GM21447 (cell line): ENCODE measurements around the gene EIF3A.
"Not testable (repeated sequence)": the region's sequence is repeated elsewhere in the genome, so short reads cannot be mapped to it uniquely, and the experiment has no call there.

ENCODE experiments used
- ATAC-seq: cut with Tn5 transposase; IDR thresholded peaks from one replicate; pipeline ENCODE4 v1.9.1; 2021; ENCODE audit not compliant: unreplicated experiment

EIF3A gene

GRCh38 chr10:119049777-119050176, 30.8 kb downstream of the EIF3A start:
- no peak for ATAC-seq

GRCh38 chr10:119049361-119049760, 31.3 kb downstream of the EIF3A start:
- no peak for ATAC-seq

GRCh38 chr10:119045561-119045960, 35.1 kb downstream of the EIF3A start:
- no peak for ATAC-seq

DNA sequence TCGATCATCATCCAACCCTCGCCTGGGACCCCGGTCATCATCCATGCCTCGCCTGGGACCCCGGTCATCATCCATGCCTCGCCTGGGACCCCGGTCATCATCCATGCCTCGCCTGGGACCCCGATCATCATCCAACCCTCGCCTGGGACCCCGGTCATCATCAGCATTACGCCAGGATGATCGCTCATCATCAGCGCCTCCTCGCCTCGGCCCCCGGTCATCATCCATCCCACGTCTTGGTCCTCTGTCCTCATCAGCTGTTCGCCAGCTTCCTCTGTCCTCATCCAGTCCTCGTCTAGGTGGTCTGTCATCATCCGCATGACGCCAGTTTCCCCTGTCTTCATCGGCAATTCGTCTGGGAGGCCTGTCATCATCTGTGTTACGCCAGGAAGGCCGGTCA, 38.4 kb downstream of the EIF3A start:
- ATAC-seq, result no peak

DNA sequence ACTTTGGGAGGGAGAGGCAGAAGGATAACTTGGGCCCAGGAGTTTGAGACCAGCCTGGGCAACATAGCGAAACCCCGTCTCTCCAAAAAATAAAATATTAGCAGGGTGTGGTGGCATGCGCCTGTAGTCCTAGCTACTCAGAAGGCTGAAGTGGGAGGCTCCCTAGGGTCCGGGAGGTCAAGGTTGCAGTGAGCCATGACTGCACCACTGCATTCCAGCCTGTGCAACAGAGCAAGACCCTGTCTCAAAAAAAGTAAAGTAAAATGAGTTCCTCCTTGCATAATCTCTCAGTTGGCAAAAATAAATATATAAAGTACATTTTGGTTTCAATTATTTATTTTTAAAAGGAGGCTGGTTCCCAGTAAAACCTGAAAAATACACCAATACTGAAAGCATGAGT, 39.3 kb downstream of the EIF3A start:
- ATAC-seq, result no peak

GRCh38 chr10:119039161-119039560, 41.5 kb downstream of the EIF3A start:
- no peak for ATAC-seq

DNA sequence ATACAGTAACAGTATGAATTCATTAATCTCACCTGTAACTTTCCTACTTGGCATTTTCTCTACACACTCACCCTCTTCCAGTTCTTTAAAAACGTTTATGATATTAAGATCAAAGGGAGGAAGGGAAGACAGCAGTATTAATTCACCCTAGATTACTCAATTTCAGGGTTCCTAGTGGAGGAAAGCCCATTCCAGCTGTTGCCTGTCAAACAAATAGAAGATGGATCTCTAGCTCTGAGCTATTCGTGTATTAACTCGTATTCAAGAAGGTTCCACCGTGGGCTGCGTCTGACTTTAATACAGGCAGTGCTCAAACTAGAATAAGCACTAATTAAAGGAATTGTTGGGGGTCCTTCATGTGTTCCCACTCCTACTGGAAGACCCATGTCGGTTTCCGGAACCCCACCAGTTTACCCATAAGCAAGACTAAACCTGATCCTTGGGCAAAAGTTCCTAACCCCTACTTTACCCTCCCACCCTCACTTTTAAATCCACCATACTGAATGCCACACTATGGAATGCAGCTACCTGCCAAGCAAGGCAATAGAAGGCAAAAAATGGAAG, 49.0 kb downstream of the EIF3A start:
- ATAC-seq, result no peak

DNA sequence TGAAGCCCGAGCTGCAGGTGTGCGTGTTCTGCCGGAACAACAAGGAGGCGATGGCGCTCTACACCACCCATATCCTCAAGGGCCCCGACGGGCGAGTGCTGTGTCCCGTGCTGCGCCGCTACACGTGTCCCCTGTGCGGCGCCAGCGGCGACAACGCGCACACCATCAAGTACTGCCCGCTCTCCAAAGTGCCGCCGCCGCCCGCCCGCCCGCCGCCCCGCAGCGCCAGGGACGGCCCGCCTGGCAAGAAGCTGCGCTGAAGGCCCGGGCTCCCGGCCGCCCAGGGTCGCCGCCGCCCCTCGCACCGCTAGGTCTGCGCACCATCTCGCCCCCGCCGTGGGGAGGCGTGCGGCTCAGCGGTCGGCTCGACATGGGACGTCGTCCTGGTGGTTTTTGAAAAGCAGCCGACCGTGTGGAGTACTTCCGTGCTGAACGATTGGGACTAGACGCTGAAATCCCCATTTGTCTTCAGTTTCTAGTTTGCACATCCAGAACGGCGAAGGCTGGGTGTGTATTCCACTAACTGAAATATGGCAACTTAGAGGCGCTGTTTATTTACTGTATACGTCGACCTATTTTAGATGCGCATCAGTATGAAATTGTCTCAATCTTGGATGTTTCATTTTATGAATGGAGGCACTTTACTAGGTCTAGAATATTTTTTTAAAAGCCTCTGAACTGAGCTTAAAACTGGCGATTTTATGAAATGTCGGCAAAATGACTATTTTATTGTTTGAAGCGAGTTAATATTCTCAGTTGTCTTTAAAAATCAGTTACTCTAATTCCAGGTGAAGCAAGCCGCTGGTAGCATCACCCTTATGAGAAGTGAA, 50.0 kb downstream of the EIF3A start:
- peak; percentile 65 for ATAC-seq

GRCh38 chr10:119029613-119030420, 50.8 kb downstream of the EIF3A start, which contains the start of gene NANOS1:
Gene NANOS1, plus strand, starts transcription at chr10:119029714. Its CDS starts 88 bp downstream, at chr10:119029802.
- peak; percentile 17 for ATAC-seq

- ATAC-seq, result peak; percentile 55
Measured at GRCh38 chr10:119028900-119029612, 51.6 kb downstream of the EIF3A start.

- ATAC-seq, result not testable (repeated sequence)
Measured at GRCh38 chr10:119028445-119028899, 52.1 kb downstream of the EIF3A start.

DNA sequence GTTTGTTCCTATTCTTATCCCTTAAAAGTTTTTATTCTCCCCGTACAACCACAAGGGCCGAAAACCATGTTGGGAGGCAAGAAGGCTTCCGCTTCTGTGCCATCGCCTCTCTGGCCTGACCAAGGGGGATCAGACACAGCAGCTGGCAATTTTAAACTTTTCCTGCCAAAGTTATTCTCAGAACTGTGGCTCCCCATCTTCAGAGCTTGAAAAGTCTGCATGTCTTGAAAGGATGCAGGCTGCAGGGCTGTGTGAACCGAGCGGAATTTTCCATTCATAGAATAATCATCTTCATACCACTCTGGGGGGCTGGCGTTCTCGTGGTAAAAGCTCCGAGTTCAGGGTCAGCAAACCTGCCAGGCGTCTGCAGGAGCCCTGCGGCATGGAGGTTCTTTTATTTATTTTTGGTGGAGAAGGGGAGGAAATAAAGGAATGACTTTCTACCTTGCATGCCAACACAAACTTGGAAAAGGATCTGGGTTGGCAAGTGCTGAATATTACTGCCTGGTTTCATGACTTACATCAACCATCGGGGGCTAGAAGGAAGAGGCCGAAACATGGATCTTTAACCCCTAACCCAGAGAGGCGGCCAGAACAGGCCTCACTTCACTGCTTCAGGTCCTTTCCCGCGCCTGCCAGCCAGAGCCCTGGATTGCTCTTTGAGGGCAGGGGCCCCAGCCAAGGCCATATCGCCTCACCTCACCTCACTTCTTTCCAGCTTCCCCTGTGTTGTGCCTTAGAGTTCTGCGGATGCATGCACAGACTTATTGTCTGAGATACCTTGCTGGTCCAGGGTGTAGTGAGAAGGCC, 54.1 kb downstream of the EIF3A start:
- no peak for ATAC-seq

DNA sequence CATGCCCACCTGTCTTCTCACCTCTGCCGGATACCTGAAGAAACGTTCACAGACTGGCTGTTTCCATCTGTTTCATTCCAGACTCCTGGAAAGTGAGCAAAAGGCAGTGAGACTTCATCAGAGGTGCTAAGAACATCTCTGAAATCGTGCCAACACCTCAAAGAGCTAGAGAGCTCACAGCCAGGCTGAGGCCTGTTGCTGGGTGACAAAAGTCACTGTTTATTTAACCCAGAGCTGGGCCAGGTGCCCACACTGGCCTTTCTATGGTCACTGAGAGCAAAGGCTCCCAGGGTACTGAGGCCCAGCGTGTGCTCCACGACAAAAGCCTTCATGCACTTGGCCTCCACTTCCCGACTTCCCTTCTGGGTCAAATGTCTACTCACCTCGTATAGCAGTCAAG, 54.8 kb downstream of the EIF3A start:
- ATAC-seq, result no peak

GRCh38 chr10:119025336-119025735, 55.3 kb downstream of the EIF3A start:
- ATAC-seq, result no peak

DNA sequence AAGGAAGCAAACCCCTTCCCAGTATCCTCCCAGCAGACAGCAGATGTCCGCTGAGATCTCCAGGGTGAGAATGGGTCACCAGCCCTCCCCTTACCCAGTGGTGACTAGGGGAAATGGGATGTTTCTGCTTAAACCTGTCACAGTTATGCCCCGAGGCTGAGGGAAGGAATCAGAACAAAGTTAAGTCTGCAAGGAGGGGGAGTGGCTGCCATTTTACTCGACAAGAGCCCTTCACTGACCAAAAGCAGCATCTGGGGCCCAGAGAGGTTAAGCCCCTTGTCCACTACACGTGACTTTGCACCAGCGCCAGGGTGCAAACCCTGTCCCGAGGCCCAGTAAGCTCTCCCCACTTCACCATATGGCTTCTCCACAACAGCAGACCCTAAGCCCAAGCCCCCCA, 55.7 kb downstream of the EIF3A start:
- ATAC-seq, result no peak

DNA sequence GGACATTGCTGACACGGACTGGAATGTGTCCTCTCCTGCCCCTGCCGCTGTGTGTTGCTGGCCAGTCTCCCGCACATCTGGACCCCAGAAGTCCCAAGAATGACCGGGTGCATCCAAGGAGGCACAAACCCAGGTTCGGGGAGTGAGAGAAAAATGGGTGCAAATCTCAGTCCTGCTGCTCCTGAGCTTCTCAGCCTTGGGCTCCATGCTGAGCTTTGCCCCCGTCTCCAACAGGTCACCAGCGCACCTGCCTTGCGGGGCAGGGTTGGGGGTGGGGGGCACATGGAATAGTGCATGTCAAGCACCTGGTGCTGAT, 57.1 kb downstream of the EIF3A start:
- ATAC-seq, result no peak

GRCh38 chr10:119022846-119023552, 57.6 kb downstream of the EIF3A start:
- ATAC-seq, result no peak

DNA sequence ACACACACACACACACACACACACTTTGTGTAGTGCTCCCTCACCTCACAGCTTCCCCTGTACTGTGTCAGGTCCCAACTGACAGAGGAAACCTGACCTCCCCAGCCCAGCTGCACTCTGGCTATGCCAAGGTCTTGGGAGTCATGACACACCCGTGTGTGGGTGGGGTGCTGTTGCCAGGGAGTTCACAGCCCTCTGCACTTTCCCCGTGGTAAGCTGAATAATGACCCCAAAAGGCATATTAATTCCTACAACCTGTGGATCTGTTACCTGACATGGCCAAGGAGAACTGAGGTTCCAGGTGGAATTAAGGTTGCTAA, 60.0 kb downstream of the EIF3A start:
- no peak for ATAC-seq

DNA sequence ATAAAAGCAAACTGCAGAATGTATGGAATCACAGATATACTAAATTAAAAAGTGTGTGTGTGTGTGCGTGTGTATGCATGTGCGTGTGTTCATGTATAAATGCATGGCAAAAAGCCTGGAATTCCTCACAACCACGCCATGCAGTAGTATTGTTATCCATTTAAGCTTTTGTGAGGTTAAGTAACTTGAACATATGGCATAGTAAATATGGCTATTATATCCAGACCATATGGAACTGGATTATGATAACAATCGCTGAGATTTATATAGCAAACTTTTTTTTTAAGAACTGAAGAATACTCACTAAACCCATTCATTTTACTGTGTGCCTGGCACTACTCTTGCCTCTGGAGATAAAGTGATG, 73.4 kb downstream of the EIF3A start:
- ATAC-seq, result no peak
